ENCODE results near the gene CCK.

DNA sequence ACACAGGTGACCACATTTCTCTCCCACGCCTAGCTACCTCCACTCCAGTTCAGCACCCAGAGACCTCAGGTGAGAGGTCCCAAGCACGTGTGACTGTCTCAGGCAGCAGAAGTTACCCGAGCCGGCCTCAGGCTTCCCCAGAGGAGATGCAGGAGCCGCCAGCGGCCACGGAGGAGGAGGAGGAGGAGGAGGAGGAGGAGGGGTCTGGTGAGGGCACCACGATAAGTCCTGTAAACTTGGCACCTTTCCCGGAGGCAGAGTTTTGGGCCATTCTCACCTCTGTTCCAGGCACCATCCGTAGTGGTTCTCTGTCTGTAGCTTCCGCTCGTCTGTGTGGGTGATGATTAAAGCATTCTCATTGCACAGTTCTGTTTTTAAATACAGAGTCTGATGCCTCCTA lies 56.1 kb downstream of the CCK start:
- no peak for TF ChIP-seq POLR2AphosphoS5 (IDR thresholded peaks at IDR 0.05; ENCODE audit: low read depth, low read length)
- no peak for TF ChIP-seq TAF1 (IDR thresholded peaks at IDR 0.05; ENCODE audit: borderline replicate concordance, low read depth, low read length)

Data from GM12892 (cell line).